GM21576 (cell line): ENCODE data around the gene NKAIN2.
"Not testable (repeated sequence)": the region's sequence is repeated elsewhere in the genome, so short reads cannot be mapped to it uniquely, and the experiment has no call there.

Source experiments
- ATAC-seq: cut with Tn5 transposase; IDR thresholded peaks from one replicate; pipeline ENCODE4 v1.9.1; 2021; ENCODE audit warnings: mild to moderate bottlenecking, moderate library complexity; ENCODE audit not compliant: unreplicated experiment

NKAIN2 gene

GRCh38 chr6:124661097-124661661 lies 857.5 kb downstream of the NKAIN2 start:
- no peak for ATAC-seq

GRCh38 chr6:124668028-124668427 lies 864.4 kb downstream of the NKAIN2 start:
- ATAC-seq = no peak

- ATAC-seq = no peak
Observed at GRCh38 chr6:124669713-124670480, 866.2 kb downstream of the NKAIN2 start.

GRCh38 chr6:124670801-124671200 lies 867.1 kb downstream of the NKAIN2 start:
- no peak for ATAC-seq

- ATAC-seq = no peak
Observed at GRCh38 chr6:124671324-124671723, 867.7 kb downstream of the NKAIN2 start.

- no peak for ATAC-seq
Observed at GRCh38 chr6:124674042-124674441, 870.4 kb downstream of the NKAIN2 start.

- no peak for ATAC-seq
Observed at GRCh38 chr6:124676033-124676432, 872.4 kb downstream of the NKAIN2 start.

- no peak for ATAC-seq
Observed at GRCh38 chr6:124677874-124678273, 874.2 kb downstream of the NKAIN2 start.

GRCh38 chr6:124679387-124679786 lies 875.7 kb downstream of the NKAIN2 start:
- no peak for ATAC-seq

GRCh38 chr6:124682751-124683150 lies 879.1 kb downstream of the NKAIN2 start:
- ATAC-seq = no peak

- no peak for ATAC-seq
Observed at GRCh38 chr6:124683507-124683906, 879.8 kb downstream of the NKAIN2 start.

GRCh38 chr6:124684621-124685020 lies 881.0 kb downstream of the NKAIN2 start:
- no peak for ATAC-seq

- ATAC-seq = no peak
Observed at GRCh38 chr6:124688369-124688768, 884.7 kb downstream of the NKAIN2 start.

- no peak for ATAC-seq
Observed at GRCh38 chr6:124694139-124694705, 890.6 kb downstream of the NKAIN2 start.

- no peak for ATAC-seq
Observed at GRCh38 chr6:124699038-124699437, 895.4 kb downstream of the NKAIN2 start.

- ATAC-seq = no peak
Observed at GRCh38 chr6:124703541-124703940, 899.9 kb downstream of the NKAIN2 start.

- ATAC-seq = not testable (repeated sequence)
Observed at GRCh38 chr6:124712532-124712931, 908.9 kb downstream of the NKAIN2 start.

- no peak for ATAC-seq
Observed at GRCh38 chr6:124714728-124715127, 911.1 kb downstream of the NKAIN2 start.

GRCh38 chr6:124719913-124720312 lies 916.2 kb downstream of the NKAIN2 start:
- no peak for ATAC-seq

- no peak for ATAC-seq
Observed at GRCh38 chr6:124721331-124721730, 917.7 kb downstream of the NKAIN2 start.

GRCh38 chr6:124722141-124722878 lies 918.6 kb downstream of the NKAIN2 start:
- no peak for ATAC-seq

GRCh38 chr6:124723671-124724070 lies 920.0 kb downstream of the NKAIN2 start:
- ATAC-seq = no peak
